Measurements from ENCODE around the gene ENPP4.

DNA sequence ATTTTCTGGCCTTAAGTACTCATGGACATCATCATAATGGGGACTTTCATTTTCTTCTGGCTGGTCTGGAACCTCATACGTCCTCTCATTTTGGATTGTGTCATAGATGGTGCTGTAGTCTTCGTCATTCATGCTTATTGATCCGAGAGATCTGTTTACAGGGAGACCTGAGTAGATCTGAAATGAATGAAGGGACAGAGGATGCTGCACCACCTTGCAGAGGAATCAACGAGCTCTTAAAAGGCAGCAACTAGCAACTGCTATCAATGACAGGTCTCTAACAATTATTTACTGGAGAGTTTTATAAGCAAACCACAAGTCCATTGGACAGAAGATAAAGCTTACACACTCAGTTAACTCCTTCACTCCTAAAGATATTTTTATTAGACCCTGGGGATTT is 49.7 kb upstream of the ENPP4 start:
- TF ChIP-seq, protein P1, sequence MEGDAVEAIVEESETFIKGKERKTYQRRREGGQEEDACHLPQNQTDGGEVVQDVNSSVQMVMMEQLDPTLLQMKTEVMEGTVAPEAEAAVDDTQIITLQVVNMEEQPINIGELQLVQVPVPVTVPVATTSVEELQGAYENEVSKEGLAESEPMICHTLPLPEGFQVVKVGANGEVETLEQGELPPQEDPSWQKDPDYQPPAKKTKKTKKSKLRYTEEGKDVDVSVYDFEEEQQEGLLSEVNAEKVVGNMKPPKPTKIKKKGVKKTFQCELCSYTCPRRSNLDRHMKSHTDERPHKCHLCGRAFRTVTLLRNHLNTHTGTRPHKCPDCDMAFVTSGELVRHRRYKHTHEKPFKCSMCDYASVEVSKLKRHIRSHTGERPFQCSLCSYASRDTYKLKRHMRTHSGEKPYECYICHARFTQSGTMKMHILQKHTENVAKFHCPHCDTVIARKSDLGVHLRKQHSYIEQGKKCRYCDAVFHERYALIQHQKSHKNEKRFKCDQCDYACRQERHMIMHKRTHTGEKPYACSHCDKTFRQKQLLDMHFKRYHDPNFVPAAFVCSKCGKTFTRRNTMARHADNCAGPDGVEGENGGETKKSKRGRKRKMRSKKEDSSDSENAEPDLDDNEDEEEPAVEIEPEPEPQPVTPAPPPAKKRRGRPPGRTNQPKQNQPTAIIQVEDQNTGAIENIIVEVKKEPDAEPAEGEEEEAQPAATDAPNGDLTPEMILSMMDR (conservative IDR thresholded peaks at IDR 0.05 in 1 of 2, IDR thresholded peaks at IDR 0.05 in 1 of 2; ENCODE audit: extremely low read depth in 1 of 2, insufficient read depth in 1 of 2, low read depth in 1 of 2, low read length in 2 of 2) = no peak
- TF ChIP-seq EZH2 (IDR thresholded peaks at IDR 0.05; ENCODE audit: borderline replicate concordance, low read length) = no peak
